GM12875 (cell line): ENCODE data around the gene ARHGAP21.

ENCODE experiments used
- H3K4me3 ChIP-seq: one replicate; pipeline ENCODE4 v1.5.1; 2011; ENCODE audit warnings: low read depth, low read length, control low read depth
- CTCF ChIP-seq: IDR thresholded peaks from 2 replicates; pipeline ENCODE4 v1.5.1; 2011; ENCODE audit warnings: low read depth, mild to moderate bottlenecking, control low read depth, inconsistent platforms, low read length, moderate library complexity, borderline replicate concordance; ENCODE audit not compliant: insufficient read depth

The ARHGAP21 gene

GRCh38 chr10:24616536-24616935 is 107.2 kb downstream of the ARHGAP21 start:
- no peak overlapping the region for H3K4me3 ChIP-seq
- no peak for TF ChIP-seq CTCF

- no peak for TF ChIP-seq CTCF
- H3K4me3 ChIP-seq = no peak overlapping the region
Observed at GRCh38 chr10:24606021-24606420, 117.7 kb downstream of the ARHGAP21 start.

- TF ChIP-seq CTCF = no peak
- no peak overlapping the region for H3K4me3 ChIP-seq
Observed at GRCh38 chr10:24605141-24605540, 118.5 kb downstream of the ARHGAP21 start.

- no peak overlapping the region for H3K4me3 ChIP-seq
- no peak for TF ChIP-seq CTCF
Observed at GRCh38 chr10:24603333-24603732, 120.4 kb downstream of the ARHGAP21 start.

GRCh38 chr10:24597961-24598360 is 125.7 kb downstream of the ARHGAP21 start:
- TF ChIP-seq CTCF = no peak
- H3K4me3 ChIP-seq = no peak overlapping the region

- H3K4me3 ChIP-seq = no peak overlapping the region
Observed at GRCh38 chr10:24597426-24597825, 126.3 kb downstream of the ARHGAP21 start.

More at GRCh38 chr10:24597426-24597825, 126.3 kb downstream of the ARHGAP21 start:
- no peak for TF ChIP-seq CTCF
